Stimulated activated naive CD8-positive, alpha-beta T cell treated with anti-CD3 and anti-CD28 coated beads, Interleukin-15, amount 100 ng/mL, for 72 hours (primary cell): ENCODE results near the gene RASSF9.

ENCODE experiments used
- ATAC-seq: fragments of 150-1000 bp; cut with Tn5 transposase; 2 replicates; pipeline ENCODE4 v1.10.0; 2021; ENCODE audit warnings: mild to moderate bottlenecking, moderate library complexity
- DNase-seq, 2 donors: peaks; one replicate each; pipeline ENCODE4 v3.0.0; 2021 to 2022
- H3K27ac Mint-ChIP-seq, 2 donors: one replicate each; pipeline ENCODE4 v1.8.0; 2022; ENCODE audit warnings: mild to moderate bottlenecking in 2 of 2, mixed read lengths in 2 of 2, moderate library complexity in 2 of 2
- H3K27me3 Mint-ChIP-seq: one replicate; pipeline ENCODE4 v1.8.0; 2022; ENCODE audit warnings: mixed read lengths
- H3K4me1 Mint-ChIP-seq: one replicate; pipeline ENCODE4 v1.8.0; 2022; ENCODE audit warnings: mild to moderate bottlenecking, mixed read lengths
- H3K4me3 Mint-ChIP-seq, 2 donors: one replicate each; pipeline ENCODE4 v1.8.0; 2022; ENCODE audit warnings: mild to moderate bottlenecking in 2 of 2, mixed read lengths in 2 of 2, moderate library complexity in 1 of 2
- H3K9me3 Mint-ChIP-seq, 2 donors: one replicate each; pipeline ENCODE4 v1.8.0; 2022; ENCODE audit warnings: mixed read lengths in 2 of 2

RASSF9 gene

GRCh38 chr12:85796001-85796400 lies 40.2 kb downstream of the RASSF9 start:
- Mint-ChIP-seq H3K4me1 (no peaks in the 10 kb centered on the region), H3K9me3 (no peaks in the 10 kb centered on the region), H3K27ac (no peak overlapping the region), H3K27me3 (no peaks in the 10 kb centered on the region), H3K4me3 (no peak overlapping the region)
- DNase-seq (no peak), ATAC-seq (no peak)

- Mint-ChIP-seq H3K9me3 (no peaks in the 10 kb centered on the region), H3K4me3 (no peak overlapping the region), H3K27ac (no peak overlapping the region), H3K4me1 (no peaks in the 10 kb centered on the region), H3K27me3 (no peaks in the 10 kb centered on the region)
- DNase-seq: no peak
- no peak for ATAC-seq
Observed at GRCh38 chr12:85794531-85794930, 41.7 kb downstream of the RASSF9 start.

GRCh38 chr12:85784096-85784720 lies 52.0 kb downstream of the RASSF9 start:
- H3K4me1 Mint-ChIP-seq: no peaks in the 10 kb centered on the region
- DNase-seq (no peak), ATAC-seq (no peak)
- H3K27ac Mint-ChIP-seq: no peak overlapping the region
- no peaks in the 10 kb centered on the region for H3K27me3 Mint-ChIP-seq
- peaks cover 0 to 5% of the 10 kb centered on the region in 2 donors for H3K9me3 Mint-ChIP-seq
- H3K4me3 Mint-ChIP-seq: no peak overlapping the region

GRCh38 chr12:85782711-85783110 lies 53.5 kb downstream of the RASSF9 start:
- Mint-ChIP-seq H3K4me1 (no peaks in the 10 kb centered on the region), H3K9me3 (peaks cover 0 to 5% of the 10 kb centered on the region in 2 donors), H3K4me3 (no peak overlapping the region), H3K27me3 (no peaks in the 10 kb centered on the region), H3K27ac (no peak overlapping the region)
- ATAC-seq (no peak), DNase-seq (no peak)

GRCh38 chr12:85781766-85782165 lies 54.4 kb downstream of the RASSF9 start:
- H3K9me3 Mint-ChIP-seq: peaks cover 0 to 5% of the 10 kb centered on the region in 2 donors
- H3K4me1 Mint-ChIP-seq: no peaks in the 10 kb centered on the region
- ATAC-seq (no peak), DNase-seq (no peak)
- no peak overlapping the region for H3K27ac Mint-ChIP-seq
- no peaks in the 10 kb centered on the region for H3K27me3 Mint-ChIP-seq
- no peak overlapping the region for H3K4me3 Mint-ChIP-seq

GRCh38 chr12:85779768-85780167 lies 56.4 kb downstream of the RASSF9 start:
- H3K9me3 Mint-ChIP-seq: peaks cover 0 to 5% of the 10 kb centered on the region in 2 donors
- DNase-seq (no peak), ATAC-seq (no peak)
- H3K27me3 Mint-ChIP-seq: no peaks in the 10 kb centered on the region
- H3K27ac Mint-ChIP-seq: no peak overlapping the region
- H3K4me3 Mint-ChIP-seq: no peak overlapping the region
- no peaks in the 10 kb centered on the region for H3K4me1 Mint-ChIP-seq

GRCh38 chr12:85775091-85775490 lies 61.1 kb downstream of the RASSF9 start:
- ATAC-seq: no peak

GRCh38 chr12:85765453-85765869 lies 70.7 kb downstream of the RASSF9 start:
- no peak overlapping the region for H3K27ac Mint-ChIP-seq
- DNase-seq (no peak), ATAC-seq (no peak)
- H3K9me3 Mint-ChIP-seq: peaks cover under 1 to 1% of the 10 kb centered on the region in 2 donors
- H3K27me3 Mint-ChIP-seq: no peaks in the 10 kb centered on the region
- no peaks in the 10 kb centered on the region for H3K4me1 Mint-ChIP-seq
- H3K4me3 Mint-ChIP-seq: no peak overlapping the region

More at GRCh38 chr12:85775091-85775490, 61.1 kb downstream of the RASSF9 start:
- no peaks in the 10 kb centered on the region for H3K27me3 Mint-ChIP-seq
- no peak overlapping the region for H3K27ac Mint-ChIP-seq
- no peak overlapping the region for H3K4me3 Mint-ChIP-seq
- no peaks in the 10 kb centered on the region for H3K4me1 Mint-ChIP-seq
- no peak for DNase-seq
- peaks cover 7 to 10% of the 10 kb centered on the region in 2 donors for H3K9me3 Mint-ChIP-seq

- Mint-ChIP-seq H3K27me3 (no peaks in the 10 kb centered on the region), H3K4me1 (no peaks in the 10 kb centered on the region), H3K9me3 (peaks cover 13 to 19% of the 10 kb centered on the region in 2 donors), H3K27ac (no peak overlapping the region), H3K4me3 (no peak overlapping the region)
- ATAC-seq (no peak), DNase-seq (no peak)
Observed at GRCh38 chr12:85759623-85760022, 76.6 kb downstream of the RASSF9 start.

GRCh38 chr12:85759091-85759490 lies 77.1 kb downstream of the RASSF9 start:
- Mint-ChIP-seq H3K27ac (no peak overlapping the region), H3K4me3 (no peak overlapping the region), H3K4me1 (no peaks in the 10 kb centered on the region), H3K27me3 (no peaks in the 10 kb centered on the region), H3K9me3 (peaks cover 15 to 20% of the 10 kb centered on the region in 2 donors)
- DNase-seq: no peak
- ATAC-seq: no peak

GRCh38 chr12:85755760-85756159 lies 80.4 kb downstream of the RASSF9 start:
- no peak for DNase-seq
- H3K9me3 Mint-ChIP-seq: peaks cover 15 to 20% of the 10 kb centered on the region in 2 donors
- H3K4me1 Mint-ChIP-seq: no peaks in the 10 kb centered on the region
- no peaks in the 10 kb centered on the region for H3K27me3 Mint-ChIP-seq
- no peak overlapping the region for H3K27ac Mint-ChIP-seq
- no peak overlapping the region for H3K4me3 Mint-ChIP-seq
- ATAC-seq: no peak
